ENCODE results near the gene MAN2A2.
"Not testable (repeated sequence)": the region's sequence is repeated elsewhere in the genome, so short reads cannot be mapped to it uniquely, and the experiment has no call there.

The MAN2A2 gene

DNA sequence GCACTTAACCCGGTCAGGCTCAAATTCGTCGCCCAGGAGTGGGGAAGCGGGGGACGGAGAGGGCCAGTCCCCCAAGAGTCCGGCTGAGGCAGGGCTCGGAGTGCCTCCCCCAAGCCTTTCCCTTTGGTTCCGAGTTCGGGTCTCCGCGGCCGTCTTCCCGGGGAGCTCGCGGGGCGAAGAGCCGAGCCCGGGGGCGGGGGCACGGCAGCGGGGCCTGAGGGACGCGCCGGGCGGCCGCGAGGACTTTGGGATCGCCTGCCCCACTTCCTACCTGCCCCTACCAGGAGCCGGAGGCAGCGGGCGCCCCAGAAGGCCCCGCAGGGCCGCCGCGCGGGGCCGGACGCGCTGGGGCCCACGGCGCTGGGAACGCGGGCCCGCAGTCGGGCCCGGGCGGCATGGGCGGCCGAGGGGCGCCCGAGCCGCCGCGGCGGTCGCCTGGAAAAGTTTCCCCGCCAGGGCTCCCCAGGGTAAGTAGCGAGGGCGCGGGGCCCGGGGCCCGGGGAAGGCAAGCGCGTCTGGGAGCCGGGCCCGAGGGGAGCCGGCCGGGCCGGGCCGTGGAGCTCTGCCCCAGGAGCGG is 31.9 kb upstream of the MAN2A2 start:
- DNase-seq (ENCODE audit: low spot score): peak; percentile 52

DNA sequence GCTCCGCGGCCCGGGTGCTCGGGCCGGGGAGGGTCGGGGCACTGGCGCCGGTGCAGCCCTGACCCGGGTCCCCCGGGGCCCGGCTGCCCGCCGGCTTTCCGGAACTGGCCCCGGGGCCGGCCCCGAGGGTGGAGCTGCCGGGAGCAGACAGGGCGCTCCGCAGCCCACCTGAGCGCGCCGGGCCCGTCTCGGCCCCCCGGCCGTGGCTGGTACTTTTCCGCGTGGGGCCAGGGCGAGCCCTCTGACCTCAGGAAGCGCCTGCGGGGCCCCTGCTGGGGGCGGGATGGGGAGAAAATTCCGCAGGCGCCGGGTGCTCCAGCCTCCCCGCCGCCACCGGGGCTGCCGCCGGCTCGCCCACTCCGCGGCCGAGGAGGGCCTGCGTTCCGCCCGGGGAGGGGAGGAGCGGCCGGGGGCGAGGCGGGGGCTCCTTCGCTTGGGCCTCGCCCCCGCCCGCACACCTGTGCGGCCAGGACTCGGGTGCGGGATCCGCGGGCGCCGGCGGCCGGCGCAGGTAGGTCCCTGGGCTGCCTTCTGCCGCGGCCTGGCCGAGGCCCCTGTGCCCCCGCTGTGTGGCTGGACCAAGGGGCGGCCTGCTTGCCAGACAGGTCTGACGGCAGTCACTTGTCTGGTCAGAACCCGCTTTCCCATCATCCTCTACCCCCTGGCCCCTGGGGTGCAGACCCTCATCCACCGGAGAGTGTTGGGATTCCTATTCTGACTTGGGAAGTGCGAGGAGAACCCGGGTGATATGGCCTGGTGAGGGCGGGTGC is 31.2 kb upstream of the MAN2A2 start:
- peak; percentile 28 for DNase-seq (ENCODE audit: low spot score)

DNA sequence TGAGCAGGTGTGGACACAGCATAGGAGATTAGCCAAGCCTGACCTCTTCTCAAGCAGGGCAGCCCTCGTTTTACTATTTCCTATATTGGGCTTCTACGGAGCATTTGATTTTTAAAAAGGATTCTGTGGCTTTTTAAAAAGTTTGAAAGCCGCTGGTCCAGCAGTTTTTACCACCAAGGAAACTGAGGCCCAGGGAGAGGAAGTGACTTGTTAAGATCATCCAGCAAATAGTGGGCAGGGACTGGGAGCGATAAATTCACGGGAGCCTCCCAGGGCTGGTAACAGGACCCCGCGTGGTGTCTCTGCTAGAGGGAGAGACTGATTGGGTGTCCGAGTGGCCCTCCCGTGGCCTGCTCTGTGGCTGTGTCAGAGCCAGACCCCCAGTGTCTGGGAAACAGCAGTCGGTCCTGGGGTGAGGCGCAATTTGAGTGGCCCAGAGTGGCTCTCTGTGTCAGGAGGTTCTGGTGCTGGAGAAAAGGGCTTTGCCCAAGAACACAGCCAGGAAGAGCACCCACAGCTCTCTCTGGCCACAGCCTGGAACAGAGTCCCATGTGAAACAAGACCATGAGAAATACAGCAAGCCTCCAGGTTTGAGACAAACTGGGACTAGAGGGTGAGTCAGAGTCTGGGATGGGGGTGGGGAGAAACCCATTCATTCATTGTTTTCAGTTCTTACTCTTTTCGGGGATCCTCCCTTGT is 30.5 kb upstream of the MAN2A2 start:
- peak; percentile 82 for DNase-seq (ENCODE audit: low spot score)

DNA sequence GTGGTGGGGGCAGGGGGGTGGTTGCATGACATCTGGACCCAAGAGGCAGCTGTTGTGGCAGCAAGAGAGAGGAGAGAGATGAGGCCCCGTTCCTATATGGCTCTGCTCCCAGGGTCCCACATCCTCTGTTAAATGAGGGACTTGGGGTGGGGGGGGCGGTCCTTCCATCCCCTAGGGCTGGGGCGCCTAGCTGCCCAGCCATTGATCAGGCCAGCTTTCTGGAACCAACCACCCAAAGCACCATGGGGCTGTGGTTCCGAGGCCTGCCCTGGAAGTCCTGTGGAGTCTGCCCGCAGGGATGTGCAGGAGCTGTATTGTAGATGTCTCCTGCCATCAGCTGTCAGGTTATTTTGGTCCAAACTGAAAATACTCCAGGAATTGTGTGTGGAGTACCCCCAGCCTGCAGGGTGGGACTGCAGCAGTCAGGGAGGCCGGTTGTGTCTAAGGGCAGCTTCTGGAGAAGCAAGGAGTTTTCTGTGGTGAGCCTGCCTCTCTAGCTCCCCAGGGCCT is 29.6 kb upstream of the MAN2A2 start:
- DNase-seq (ENCODE audit: low spot score): no peak

DNA sequence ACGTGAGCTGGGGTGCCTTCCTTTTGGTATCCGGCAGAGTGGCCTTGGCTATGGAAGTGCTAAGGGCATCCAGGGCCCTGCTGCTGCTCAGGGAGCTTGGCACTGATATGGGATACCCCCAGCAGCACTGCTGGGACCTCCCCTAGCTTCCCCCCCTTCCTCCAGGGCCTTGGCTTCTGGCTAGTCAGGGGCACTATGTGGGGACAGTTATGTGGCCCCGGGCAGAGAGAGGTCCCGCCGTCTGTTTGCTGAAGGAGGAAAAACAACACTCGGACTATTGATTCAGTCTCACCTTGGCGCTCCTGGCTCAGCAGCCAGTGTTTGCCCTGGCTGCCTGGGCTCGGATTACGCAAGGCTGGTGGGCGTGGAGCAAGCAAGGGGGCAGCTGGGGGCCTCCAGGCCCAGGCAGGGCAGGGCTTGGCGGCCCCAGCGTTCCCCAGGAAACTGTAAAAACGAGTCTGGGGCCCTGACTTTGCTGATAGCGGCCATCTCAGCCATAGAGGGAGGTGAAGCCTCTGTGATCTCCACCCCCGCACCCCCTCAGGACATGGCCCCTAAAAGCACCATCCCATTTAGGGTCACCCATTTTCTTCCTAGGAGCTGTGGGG is 29.0 kb upstream of the MAN2A2 start:
- peak; percentile 44 for DNase-seq (ENCODE audit: low spot score)

DNA sequence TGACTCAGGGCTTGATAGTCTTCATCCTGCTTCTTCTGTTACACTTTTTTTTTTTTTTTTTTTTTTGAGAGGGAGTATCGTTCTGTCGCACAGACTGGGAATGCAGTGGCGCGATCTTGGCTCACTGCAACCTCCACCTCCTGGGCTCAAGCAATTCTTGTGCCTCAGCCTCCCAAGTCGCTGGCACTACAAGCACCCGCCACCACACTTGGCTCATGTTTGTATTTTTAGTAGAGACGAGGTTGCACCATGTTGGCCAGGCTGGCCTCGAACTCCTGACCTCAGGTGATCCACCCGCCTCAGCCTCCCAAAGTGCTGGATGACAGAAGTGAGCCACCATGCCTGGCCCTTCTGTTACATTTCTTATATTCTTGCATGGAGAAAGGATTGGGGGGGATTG is 28.1 kb upstream of the MAN2A2 start:
- not testable (repeated sequence) for DNase-seq (ENCODE audit: low spot score)

DNA sequence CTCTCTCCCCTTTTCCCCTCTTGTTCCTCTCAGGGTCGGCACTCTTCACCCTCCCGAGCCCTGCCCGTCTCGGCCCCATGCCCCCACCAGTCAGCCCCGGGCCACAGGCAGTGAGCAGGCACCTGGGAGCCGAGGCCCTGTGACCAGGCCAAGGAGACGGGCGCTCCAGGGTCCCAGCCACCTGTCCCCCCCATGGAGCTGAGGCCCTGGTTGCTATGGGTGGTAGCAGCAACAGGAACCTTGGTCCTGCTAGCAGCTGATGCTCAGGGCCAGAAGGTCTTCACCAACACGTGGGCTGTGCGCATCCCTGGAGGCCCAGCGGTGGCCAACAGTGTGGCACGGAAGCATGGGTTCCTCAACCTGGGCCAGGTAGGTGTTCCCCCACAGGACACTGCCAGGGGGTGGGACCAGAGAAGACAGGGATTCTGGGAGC is 27.5 kb upstream of the MAN2A2 start:
- no peak for DNase-seq (ENCODE audit: low spot score)

DNA sequence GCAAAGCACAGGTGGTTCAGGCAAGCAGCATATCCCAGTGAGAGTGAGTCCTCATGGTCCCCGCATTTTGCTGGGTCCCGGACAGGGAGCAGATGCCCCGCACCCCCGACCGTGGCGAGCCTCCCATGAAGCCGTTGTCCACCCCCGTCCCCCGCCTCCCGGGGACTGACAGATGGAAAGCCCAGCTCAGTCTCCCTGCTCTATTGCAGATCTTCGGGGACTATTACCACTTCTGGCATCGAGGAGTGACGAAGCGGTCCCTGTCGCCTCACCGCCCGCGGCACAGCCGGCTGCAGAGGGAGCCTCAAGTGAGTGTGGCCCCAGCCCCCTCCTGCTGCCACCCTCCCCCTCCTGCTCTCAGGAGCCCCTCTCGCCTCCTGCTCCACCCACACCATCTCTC is 27.1 kb upstream of the MAN2A2 start:
- DNase-seq (ENCODE audit: low spot score): no peak

DNA sequence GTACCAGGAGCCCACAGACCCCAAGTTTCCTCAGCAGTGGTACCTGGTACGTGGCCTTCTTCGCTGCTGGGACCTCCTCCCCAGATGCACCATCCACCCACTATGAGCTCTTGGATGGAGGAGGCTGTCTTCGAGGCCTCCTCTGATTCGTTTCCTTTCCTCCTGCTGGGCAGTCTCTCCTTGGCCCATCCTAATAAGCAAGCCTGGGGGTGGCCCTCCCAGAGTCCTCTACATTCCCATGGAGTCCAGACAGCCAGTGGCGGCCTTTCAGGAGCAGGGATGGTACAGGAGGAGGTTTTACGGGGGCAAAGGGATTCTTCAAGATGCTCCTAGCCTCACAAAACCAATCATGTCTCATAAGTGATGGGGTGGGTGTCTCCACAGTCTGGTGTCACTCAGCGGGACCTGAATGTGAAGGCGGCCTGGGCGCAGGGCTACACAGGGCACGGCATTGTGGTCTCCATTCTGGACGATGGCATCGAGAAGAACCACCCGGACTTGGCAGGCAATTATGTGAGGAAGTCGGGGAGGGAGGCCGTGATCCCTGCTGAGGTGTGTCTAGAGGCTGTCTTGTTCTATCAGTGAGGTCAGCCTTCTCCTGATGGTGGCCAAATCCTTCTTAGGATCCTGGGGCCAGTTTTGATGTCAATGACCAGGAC is 26.5 kb upstream of the MAN2A2 start:
- DNase-seq (ENCODE audit: low spot score): no peak

DNA sequence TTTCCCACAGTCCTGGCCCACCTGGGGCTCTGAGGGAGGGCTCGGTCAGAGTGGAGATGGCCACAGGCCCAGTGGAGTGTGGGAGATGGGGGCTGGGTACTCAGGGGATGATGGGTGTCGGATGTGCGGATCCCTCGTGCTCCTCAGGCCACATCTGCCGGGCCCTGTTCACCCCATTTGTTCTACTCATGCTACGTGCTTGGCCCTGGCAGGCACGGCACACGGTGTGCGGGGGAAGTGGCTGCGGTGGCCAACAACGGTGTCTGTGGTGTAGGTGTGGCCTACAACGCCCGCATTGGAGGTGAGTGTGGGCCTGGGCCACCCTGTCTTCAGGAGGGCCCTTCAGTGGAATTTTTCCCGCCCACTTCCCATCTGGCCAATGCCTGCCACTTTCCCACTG is 25.8 kb upstream of the MAN2A2 start:
- no peak for DNase-seq (ENCODE audit: low spot score)

DNA sequence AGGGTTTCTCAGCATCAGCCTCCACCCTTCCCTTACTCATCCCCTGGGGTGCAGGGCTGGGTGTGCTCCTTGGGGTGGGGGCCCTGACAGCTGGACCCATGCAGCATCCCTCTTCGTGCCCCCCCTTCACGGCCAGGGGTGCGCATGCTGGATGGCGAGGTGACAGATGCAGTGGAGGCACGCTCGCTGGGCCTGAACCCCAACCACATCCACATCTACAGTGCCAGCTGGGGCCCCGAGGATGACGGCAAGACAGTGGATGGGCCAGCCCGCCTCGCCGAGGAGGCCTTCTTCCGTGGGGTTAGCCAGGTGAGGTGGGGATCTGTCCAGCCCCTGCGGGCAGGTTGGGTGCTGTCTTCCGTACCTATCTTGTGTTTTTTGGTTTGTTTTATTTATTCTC is 25.1 kb upstream of the MAN2A2 start:
- no peak for DNase-seq (ENCODE audit: low spot score)

DNA sequence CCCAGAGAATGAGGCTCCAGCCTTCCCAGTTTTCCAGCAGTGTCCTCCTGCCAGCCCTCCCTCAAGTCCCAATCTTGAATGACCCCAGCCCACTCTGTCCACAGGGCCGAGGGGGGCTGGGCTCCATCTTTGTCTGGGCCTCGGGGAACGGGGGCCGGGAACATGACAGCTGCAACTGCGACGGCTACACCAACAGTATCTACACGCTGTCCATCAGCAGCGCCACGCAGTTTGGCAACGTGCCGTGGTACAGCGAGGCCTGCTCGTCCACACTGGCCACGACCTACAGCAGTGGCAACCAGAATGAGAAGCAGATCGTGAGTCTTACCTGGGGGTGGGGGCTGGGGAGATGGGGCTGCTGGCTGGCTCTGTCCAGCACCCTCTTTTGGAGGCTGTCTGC is 24.4 kb upstream of the MAN2A2 start:
- no peak for DNase-seq (ENCODE audit: low spot score)

DNA sequence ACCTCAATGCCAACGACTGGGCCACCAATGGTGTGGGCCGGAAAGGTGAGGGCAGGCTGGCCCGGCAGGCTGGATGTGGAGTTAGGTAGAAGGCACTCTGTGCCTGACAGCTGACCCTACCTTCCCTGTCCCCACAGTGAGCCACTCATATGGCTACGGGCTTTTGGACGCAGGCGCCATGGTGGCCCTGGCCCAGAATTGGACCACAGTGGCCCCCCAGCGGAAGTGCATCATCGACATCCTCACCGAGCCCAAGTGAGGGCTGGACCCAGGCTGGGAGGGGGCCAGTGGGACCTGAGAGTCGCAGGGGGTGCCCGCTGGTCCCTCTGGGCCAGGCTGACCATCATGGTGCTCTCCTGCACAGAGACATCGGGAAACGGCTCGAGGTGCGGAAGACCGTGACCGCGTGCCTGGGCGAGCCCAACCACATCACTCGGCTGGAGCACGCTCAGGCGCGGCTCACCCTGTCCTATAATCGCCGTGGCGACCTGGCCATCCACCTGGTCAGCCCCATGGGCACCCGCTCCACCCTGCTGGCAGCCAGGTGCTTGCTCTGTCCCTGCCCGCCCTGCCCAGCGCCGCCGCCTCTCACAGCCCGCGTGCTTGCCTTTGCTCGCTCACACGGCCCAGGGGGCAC is 23.3 kb upstream of the MAN2A2 start:
- DNase-seq (ENCODE audit: low spot score): no peak

DNA sequence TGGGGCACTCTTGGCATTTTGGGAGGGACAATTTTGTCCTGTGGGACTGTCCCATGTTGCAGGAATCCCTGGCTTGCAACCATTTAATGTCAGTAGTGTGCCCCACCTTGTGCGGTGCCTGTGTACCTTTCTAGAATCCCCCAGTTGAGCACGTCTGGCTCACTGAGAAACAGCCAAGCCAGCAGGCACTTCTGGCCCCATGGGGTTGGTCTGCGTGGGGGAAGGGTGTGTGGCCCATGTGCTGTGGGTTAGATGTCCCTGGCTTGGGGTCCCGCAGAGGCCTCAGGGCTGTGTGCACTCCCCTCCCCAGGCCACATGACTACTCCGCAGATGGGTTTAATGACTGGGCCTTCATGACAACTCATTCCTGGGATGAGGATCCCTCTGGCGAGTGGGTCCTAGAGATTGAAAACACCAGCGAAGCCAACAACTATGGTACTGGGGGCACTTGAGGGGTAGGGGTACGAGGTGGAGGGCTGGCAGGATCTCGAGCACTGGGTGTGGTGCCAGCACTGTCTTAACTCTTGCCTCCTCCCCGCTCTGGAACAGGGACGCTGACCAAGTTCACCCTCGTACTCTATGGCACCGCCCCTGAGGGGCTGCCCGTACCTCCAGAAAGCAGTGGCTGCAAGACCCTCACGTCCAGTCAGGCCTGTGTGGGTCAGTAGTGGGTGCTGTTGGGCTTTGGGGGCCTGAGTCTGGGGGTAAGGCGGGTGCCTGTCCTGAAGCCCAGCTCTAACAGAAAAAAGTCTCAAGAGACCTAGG is 22.5 kb upstream of the MAN2A2 start:
- no peak for DNase-seq (ENCODE audit: low spot score)

DNA sequence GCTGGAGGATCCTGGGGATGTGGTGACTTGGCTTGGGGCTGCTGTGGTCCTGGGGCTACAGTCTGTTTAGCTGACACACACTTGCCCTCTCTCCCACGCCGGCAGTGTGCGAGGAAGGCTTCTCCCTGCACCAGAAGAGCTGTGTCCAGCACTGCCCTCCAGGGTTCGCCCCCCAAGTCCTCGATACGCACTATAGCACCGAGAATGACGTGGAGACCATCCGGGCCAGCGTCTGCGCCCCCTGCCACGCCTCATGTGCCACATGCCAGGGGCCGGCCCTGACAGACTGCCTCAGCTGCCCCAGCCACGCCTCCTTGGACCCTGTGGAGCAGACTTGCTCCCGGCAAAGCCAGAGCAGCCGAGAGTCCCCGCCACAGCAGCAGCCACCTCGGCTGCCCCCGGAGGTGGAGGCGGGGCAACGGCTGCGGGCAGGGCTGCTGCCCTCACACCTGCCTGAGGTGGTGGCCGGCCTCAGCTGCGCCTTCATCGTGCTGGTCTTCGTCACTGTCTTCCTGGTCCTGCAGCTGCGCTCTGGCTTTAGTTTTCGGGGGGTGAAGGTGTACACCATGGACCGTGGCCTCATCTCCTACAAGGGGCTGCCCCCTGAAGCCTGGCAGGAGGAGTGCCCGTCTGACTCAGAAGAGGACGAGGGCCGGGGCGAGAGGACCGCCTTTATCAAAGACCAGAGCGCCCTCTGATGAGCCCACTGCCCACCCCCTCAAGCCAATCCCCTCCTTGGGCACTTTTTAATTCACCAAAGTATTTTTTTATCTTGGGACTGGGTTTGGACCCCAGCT is 21.7 kb upstream of the MAN2A2 start:
- no peak for DNase-seq (ENCODE audit: low spot score)

DNA sequence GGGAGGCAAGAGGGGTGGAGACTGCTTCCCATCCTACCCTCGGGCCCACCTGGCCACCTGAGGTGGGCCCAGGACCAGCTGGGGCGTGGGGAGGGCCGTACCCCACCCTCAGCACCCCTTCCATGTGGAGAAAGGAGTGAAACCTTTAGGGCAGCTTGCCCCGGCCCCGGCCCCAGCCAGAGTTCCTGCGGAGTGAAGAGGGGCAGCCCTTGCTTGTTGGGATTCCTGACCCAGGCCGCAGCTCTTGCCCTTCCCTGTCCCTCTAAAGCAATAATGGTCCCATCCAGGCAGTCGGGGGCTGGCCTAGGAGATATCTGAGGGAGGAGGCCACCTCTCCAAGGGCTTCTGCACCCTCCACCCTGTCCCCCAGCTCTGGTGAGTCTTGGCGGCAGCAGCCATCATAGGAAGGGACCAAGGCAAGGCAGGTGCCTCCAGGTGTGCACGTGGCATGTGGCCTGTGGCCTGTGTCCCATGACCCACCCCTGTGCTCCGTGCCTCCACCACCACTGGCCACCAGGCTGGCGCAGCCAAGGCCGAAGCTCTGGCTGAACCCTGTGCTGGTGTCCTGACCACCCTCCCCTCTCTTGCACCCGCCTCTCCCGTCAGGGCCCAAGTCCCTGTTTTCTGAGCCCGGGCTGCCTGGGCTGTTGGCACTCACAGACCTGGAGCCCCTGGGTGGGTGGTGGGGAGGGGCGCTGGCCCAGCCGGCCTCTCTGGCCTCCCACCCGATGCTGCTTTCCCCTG is 21.0 kb upstream of the MAN2A2 start:
- no peak for DNase-seq (ENCODE audit: low spot score)

DNA sequence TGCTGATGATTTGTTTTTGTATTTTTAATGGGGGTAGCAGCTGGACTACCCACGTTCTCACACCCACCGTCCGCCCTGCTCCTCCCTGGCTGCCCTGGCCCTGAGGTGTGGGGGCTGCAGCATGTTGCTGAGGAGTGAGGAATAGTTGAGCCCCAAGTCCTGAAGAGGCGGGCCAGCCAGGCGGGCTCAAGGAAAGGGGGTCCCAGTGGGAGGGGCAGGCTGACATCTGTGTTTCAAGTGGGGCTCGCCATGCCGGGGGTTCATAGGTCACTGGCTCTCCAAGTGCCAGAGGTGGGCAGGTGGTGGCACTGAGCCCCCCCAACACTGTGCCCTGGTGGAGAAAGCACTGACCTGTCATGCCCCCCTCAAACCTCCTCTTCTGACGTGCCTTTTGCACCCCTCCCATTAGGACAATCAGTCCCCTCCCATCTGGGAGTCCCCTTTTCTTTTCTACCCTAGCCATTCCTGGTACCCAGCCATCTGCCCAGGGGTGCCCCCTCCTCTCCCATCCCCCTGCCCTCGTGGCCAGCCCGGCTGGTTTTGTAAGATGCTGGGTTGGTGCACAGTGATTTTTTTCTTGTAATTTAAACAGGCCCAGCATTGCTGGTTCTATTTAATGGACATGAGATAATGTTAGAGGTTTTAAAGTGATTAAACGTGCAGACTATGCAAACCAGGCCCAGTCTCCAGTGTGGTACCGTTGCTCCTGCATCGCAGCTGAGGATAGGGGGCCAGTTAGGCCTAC is 20.1 kb upstream of the MAN2A2 start:
- DNase-seq (ENCODE audit: low spot score): no peak

DNA sequence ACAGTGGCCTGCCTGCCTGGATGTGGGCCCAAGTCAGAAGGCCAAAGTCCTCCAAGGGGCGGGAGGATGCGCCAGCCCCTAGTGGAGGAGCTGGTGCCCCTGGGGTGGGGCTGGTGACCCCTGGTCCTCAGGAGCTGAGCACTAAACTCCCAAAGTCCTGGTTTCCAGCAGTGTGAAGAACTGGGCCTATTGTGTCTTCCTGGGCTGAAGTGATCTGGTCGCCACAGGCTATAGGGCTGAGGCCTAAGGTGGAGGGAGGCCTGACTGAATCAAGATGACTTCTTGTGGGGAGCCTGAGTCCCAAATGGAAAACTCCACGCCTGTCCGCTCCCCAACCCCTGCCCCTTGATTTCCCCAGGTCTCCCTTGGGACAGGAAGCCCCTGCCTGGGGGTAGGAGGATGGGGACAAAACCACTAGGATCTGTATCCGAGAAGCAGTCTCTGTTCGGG is 19.6 kb upstream of the MAN2A2 start:
- DNase-seq (ENCODE audit: low spot score): no peak
